K562 (cell line): ENCODE data around the gene SPIRE1. TPM values are rescaled to one million over a fixed set of nuclear protein-coding genes. Genes with fewer than 3 reads are reported as not detected.

Experiments
- ATAC-seq: fragments of 200-7000 bp; cut with Tn5 transposase; 3 replicates; pipeline ENCODE4 v1.9.1; 2020; ENCODE audit warnings: moderate library complexity
- BruUV-seq: library from RNA; stranded (reverse); fragments of 400-500 nt; replicated peaks from 2 replicates; lab custom pipeline; 2021; lab: Mats Ljungman, UMichigan
- CTCF ChIA-PET: fragments of 300-600 bp; formaldehyde crosslinking; extraction: SDS; loops from one replicate; lab custom pipeline; 2021; ENCODE audit warnings: low intra/inter-chr PET ratio; lab: Yijun Ruan, JAX
- POLR2A ChIA-PET: fragments of 300-600, 350-650 bp; sonication (Branson Sonifier 250); formaldehyde crosslinking; extraction: SDS; loops from one replicate; lab custom pipeline; 2021; ENCODE audit warnings: antibody characterized with exemption, inconsistent platforms; lab: Yijun Ruan, JAX
- DNase-seq, 4 experiments: peaks; one replicate each; pipeline versions ENCODE4 v3.0.0 to v3.0.0-alpha.2; 2011 to 2018; ENCODE audit warnings: low spot score in 3 of 4, mixed read lengths in 3 of 4; ENCODE audit errors: extremely low read depth in 1 of 4
- FAIRE-seq: peaks from 2 replicates; lab custom pipeline; 2011; peaks lifted over from hg19 to GRCh38; lab: Jason Lieb, UNC
- H2AFZ ChIP-seq: 2 replicates; pipeline ENCODE4 v1.6.0; 2011; ENCODE audit warnings: low read depth, low read length, control low read depth, inconsistent platforms
- H3K27ac ChIP-seq: fragments of 200-600 bp; 3 replicates; pipeline ENCODE4 v1.8.0; 2011; ENCODE audit warnings: low read depth, mild to moderate bottlenecking, control low read depth, inconsistent platforms, low read length, moderate library complexity, mixed read lengths; ENCODE audit errors: extremely low read depth
- H3K27me3 ChIP-seq, 2 experiments: fragments of 300-600 bp in 1 of 2; 2 replicates in 1 of 2; 3 replicates in 1 of 2; pipeline versions ENCODE4 v1.6.0 to v1.8.0; 2011; ENCODE audit warnings: inconsistent platforms in 2 of 2, low read length in 2 of 2, mild to moderate bottlenecking in 1 of 2, mixed read lengths in 1 of 2, moderate library complexity in 1 of 2; ENCODE audit not compliant: control insufficient read depth in 2 of 2, insufficient read depth in 2 of 2
- H3K36me3 ChIP-seq: fragments of 300-600 bp; 3 replicates; pipeline ENCODE4 v1.8.0; 2011; ENCODE audit warnings: mild to moderate bottlenecking, low read length, inconsistent platforms; ENCODE audit not compliant: control insufficient read depth, insufficient read depth
- H3K4me1 ChIP-seq, 2 experiments: fragments of 200-600 bp in 1 of 2; replicated peaks in 1 of 2; 2 replicates in 1 of 2; 3 replicates in 1 of 2; pipeline versions ENCODE4 v1.5.1 to v1.8.0; 2011; ENCODE audit warnings: inconsistent platforms in 2 of 2, low read length in 2 of 2, mild to moderate bottlenecking in 1 of 2, mixed read lengths in 1 of 2, moderate library complexity in 1 of 2; ENCODE audit not compliant: control insufficient read depth in 2 of 2, insufficient read depth in 2 of 2
- H3K4me2 ChIP-seq: 2 replicates; pipeline ENCODE4 v1.6.1; 2011; ENCODE audit warnings: low read length, control low read depth, inconsistent platforms, mixed read lengths; ENCODE audit not compliant: insufficient read depth
- H3K4me3 ChIP-seq: fragments of 200-600 bp; sonication (generic), shearing (Covaris generic); 2 replicates; pipeline ENCODE4 v1.5.1; 2016; ENCODE audit warnings: control low read depth, inconsistent platforms
- H3K79me2 ChIP-seq: fragments of 200-600 bp; 3 replicates; pipeline ENCODE4 v1.8.0; 2011; ENCODE audit warnings: low read length, inconsistent platforms; ENCODE audit not compliant: control insufficient read depth, insufficient read depth
- H3K9ac ChIP-seq, 2 experiments: 2 replicates each; pipeline versions ENCODE4 v1.6.0 to v1.6.1; 2011; ENCODE audit warnings: low read depth in 2 of 2, low read length in 2 of 2, control low read depth in 1 of 2, inconsistent platforms in 1 of 2, mild to moderate bottlenecking in 1 of 2, mixed read lengths in 1 of 2; ENCODE audit not compliant: insufficient read depth in 1 of 2
- H3K9me1 ChIP-seq: one replicate; pipeline ENCODE4 v1.6.0; 2011; ENCODE audit warnings: inconsistent platforms, mild to moderate bottlenecking, low read length, moderate library complexity; ENCODE audit not compliant: control insufficient read depth, insufficient read depth
- H3K9me3 ChIP-seq: replicated peaks from 2 replicates; pipeline ENCODE4 v1.5.1; 2011; ENCODE audit warnings: low read depth, low read length, inconsistent platforms; ENCODE audit not compliant: control insufficient read depth, insufficient read depth
- H4K20me1 ChIP-seq: replicated peaks from 2 replicates; pipeline ENCODE4 v1.6.1; 2011; ENCODE audit warnings: low read length, inconsistent platforms, mixed read lengths; ENCODE audit not compliant: control insufficient read depth, insufficient read depth
- ATF7 ChIP-seq: fragments of 450-650 bp; IDR thresholded peaks from 2 replicates; pipeline ENCODE4 v1.7.1; 2014; ENCODE audit warnings: mild to moderate bottlenecking, moderate library complexity
- BACH1 ChIP-seq: fragments of 200-800 bp; sonication (Bioruptor generic); IDR thresholded peaks from 2 replicates; pipeline ENCODE4 v1.6.1; 2016; ENCODE audit warnings: missing genetic modification characterization, missing compliant biosample characterization
- BRD4 ChIP-seq: fragments of 200-600 bp; sonication (generic); IDR thresholded peaks from 2 replicates; pipeline ENCODE4 v1.6.1; 2017; ENCODE audit warnings: inconsistent platforms
- CHCHD3 ChIP-seq: fragments of 250-450 bp; sonication (Bioruptor Pico); IDR thresholded peaks from 2 replicates; pipeline ENCODE4 v2.1.2; 2022; ENCODE audit warnings: mild to moderate bottlenecking
- EZH2 ChIP-seq: IDR thresholded peaks from 2 replicates; pipeline ENCODE4 v1.6.1; 2012; ENCODE audit warnings: low read depth, mild to moderate bottlenecking, inconsistent platforms, low read length, borderline replicate concordance
- HMGN3 ChIP-seq: IDR thresholded peaks from 2 replicates; pipeline ENCODE4 v1.6.1; 2011; ENCODE audit warnings: borderline replicate concordance, low read depth, mild to moderate bottlenecking, mixed read lengths, low read length; ENCODE audit not compliant: insufficient read length; ENCODE audit errors: extremely low read depth
- MTF1 ChIP-seq: fragments of 250-450 bp; sonication (Bioruptor Pico); IDR thresholded peaks from 2 replicates; pipeline ENCODE4 v1.9.0; 2021; ENCODE audit warnings: moderate library complexity, mild to moderate bottlenecking, inconsistent platforms, borderline replicate concordance
- NCOA2 ChIP-seq, 2 experiments: fragments of 450-650 bp; IDR thresholded peaks; 2 replicates each; pipeline ENCODE4 v1.6.1; 2018; ENCODE audit warnings: mild to moderate bottlenecking in 2 of 2, moderate library complexity in 1 of 2; ENCODE audit not compliant: partially characterized antibody in 2 of 2
- SPI1 ChIP-seq: IDR thresholded peaks from 2 replicates; pipeline ENCODE4 v1.6.1; 2011; ENCODE audit warnings: low read depth, low read length, control low read depth, borderline replicate concordance
- TCF3 ChIP-seq: sonication (generic); formaldehyde crosslinking; IDR thresholded peaks from 2 replicates; pipeline ENCODE4 v1.4.0; 2020; ENCODE audit warnings: mild to moderate bottlenecking, missing genetic modification reagents
- TSC22D4 ChIP-seq: fragments of 450-650 bp; IDR thresholded peaks from 2 replicates; pipeline ENCODE4 v1.6.1; 2016; ENCODE audit warnings: missing genetic modification characterization, missing biosample characterization, control low read depth
- YY1 ChIP-seq, 3 experiments: IDR thresholded peaks; 2 replicates each; pipeline ENCODE4 v1.6.1; 2011; ENCODE audit warnings: low read length in 2 of 3, mild to moderate bottlenecking in 2 of 3, moderate library complexity in 2 of 3, borderline replicate concordance in 1 of 3, control low read depth in 1 of 3, low read depth in 1 of 3; ENCODE audit not compliant: insufficient read depth in 3 of 3, insufficient replicate concordance in 2 of 3, control insufficient read depth in 1 of 3, insufficient read length in 1 of 3; ENCODE audit errors: extremely low read depth in 1 of 3
- ZBTB12 ChIP-seq: fragments of 250-450 bp; sonication (Bioruptor Pico); IDR thresholded peaks from 2 replicates; pipeline ENCODE4 v1.4.0; 2020
- ZNF143 ChIP-seq: sonication (generic); formaldehyde crosslinking; IDR thresholded peaks from 2 replicates; pipeline ENCODE4 v1.9.0; 2022; ENCODE audit warnings: mild to moderate bottlenecking, missing genetic modification reagents
- ZNF436 ChIP-seq: fragments of 250-450, 450-650 bp; sonication (Bioruptor Pico); formaldehyde crosslinking; IDR thresholded peaks from 2 replicates; pipeline ENCODE4 v1.7.0; 2020; ENCODE audit warnings: mild to moderate bottlenecking
- ZNF583 ChIP-seq: fragments of 250-450 bp; sonication (Bioruptor Pico); IDR thresholded peaks from 2 replicates; pipeline ENCODE4 v1.4.0; 2020
- ZNF707 ChIP-seq: fragments of 250-450 bp; sonication (Bioruptor Pico); conservative IDR thresholded peaks from 2 replicates; pipeline ENCODE4 v1.8.0; 2022; ENCODE audit warnings: inconsistent platforms, mild to moderate bottlenecking, moderate library complexity
- WGBS: fragments of 100-300 bp; shearing (Covaris generic); methylation state at CpG from one replicate; pipeline ENCODE4 v1.1.6; 2016; ENCODE audit warnings: low coverage, mixed read lengths; ENCODE audit not compliant: insufficient coverage; ENCODE audit errors: missing lambda C conversion rate; 5-methylcytosine and 5-hydroxymethylcytosine counted together
- in situ Hi-C: fragments of 300-500 bp; cut with MboI; formaldehyde crosslinking; loops from 4 replicates; pipeline ENCODE4 v1.15.0; 2018; ENCODE audit warnings: inconsistent platforms, mixed read lengths
- intact Hi-C: fragments of 100-400 bp; cut with micrococcal nuclease; formaldehyde crosslinking; loops from 2 replicates; pipeline ENCODE4 v1.14.2; 2022
- polyA plus RNA-seq, 8 experiments: library from polyadenylated mRNA; depleted of rRNA in 4 of 8; stranded (reverse) in 5 of 8; unstranded in 3 of 8; fragments of >200 nt; fragmentation: Nextera tagmentation in 2 of 8; fragmentation: Illumina TruSeq in 1 of 8; extraction: Ambion mirVana in 2 of 8; extraction: Trizol in 1 of 8; gene quantifications; 2 replicates each; pipeline versions ENCODE4 v1.2.1 to v1.2.3, GENCODE V29; 2011 to 2014; ENCODE audit warnings: inconsistent platforms in 1 of 8, missing spikeins in 1 of 8
- total RNA-seq, 7 experiments: library from RNA; depleted of rRNA in 6 of 7; stranded (reverse); fragments of >200 nt in 6 of 7; fragmentation: Illumina TruSeq in 2 of 7; extraction: Trizol in 2 of 7; gene quantifications; 2 replicates each; pipeline versions ENCODE4 v1.2.1 to v1.2.3, GENCODE V29; 2011 to 2021; ENCODE audit warnings: low replicate concordance in 1 of 7
- TF ChIP-seq, protein P1 (sequence below): fragments of 250-450 bp; sonication (Bioruptor Pico); IDR thresholded peaks from 2 replicates; pipeline ENCODE4 v1.4.0; 2020; ENCODE audit warnings: mild to moderate bottlenecking
- TF ChIP-seq, protein P2 (sequence below): fragments of 450-650 bp; formaldehyde crosslinking; conservative IDR thresholded peaks from 2 replicates; pipeline ENCODE4 v1.4.0; 2022; ENCODE audit warnings: mild to moderate bottlenecking, missing genetic modification characterization

The SPIRE1 gene
- total and polyA plus RNA-seq, 9 of the 15 experiments (the other 6 are each of a cell fraction or from before 2014, with no cell fraction given) = 2.9 to 14.0 (median 10.2) TPM

GRCh38 chr18:12461326-12461725 lies 196.6 kb downstream of the SPIRE1 start:
- H3K4me1 ChIP-seq = no peaks in the 10 kb centered on the region
- ChIA-PET CTCF (no interaction called here), POLR2A (interaction anchor here (0.8 to 1.7 kb wide), 6 partner anchors 11 to 68 kb away, joined by 3 to 8 read pairs (median 3); partner anchors contain the start of gene PRELID3A)
- FAIRE-seq (no peak), DNase-seq (no peak), ATAC-seq (no peak)
- H3K79me2 ChIP-seq = no peaks in the 10 kb centered on the region
- H3K27ac ChIP-seq = peak overlapping the region; percentile 23; the same call in 1 of the 3 replicates
- 88% methylated on average over 6 of the region's 6 CpGs for WGBS
- no peaks in the 10 kb centered on the region for H3K9me3 ChIP-seq
- intact Hi-C loops (no loop called here), in situ Hi-C loops (no loop called here)
- no TSS peak for BruUV-seq
- peaks cover 17% of the 10 kb centered on the region; the same call in 1 of the 3 replicates for H3K36me3 ChIP-seq
- H4K20me1 ChIP-seq = no peaks in the 10 kb centered on the region
- H3K27me3 ChIP-seq = no peaks in the 10 kb centered on the region
- no peak overlapping the region for H3K4me2 ChIP-seq
- no peaks in the 10 kb centered on the region for H3K9me1 ChIP-seq
- H3K9ac ChIP-seq = no peak overlapping the region
- no peak overlapping the region for H2AFZ ChIP-seq
- H3K4me3 ChIP-seq = no peak overlapping the region
- TF ChIP-seq ZNF583 (CRISPR knock-in tag) = no peak
- TF ChIP-seq BRD4 = no peak
- TF ChIP-seq SPI1 = no peak
- peak; percentile 72 for TF ChIP-seq ZNF707 (CRISPR knock-in tag)
- no peak for TF ChIP-seq ZNF143
- no peak for TF ChIP-seq ZBTB12 (CRISPR knock-in tag)
- no peak for TF ChIP-seq ATF7
- TF ChIP-seq, protein P1, sequence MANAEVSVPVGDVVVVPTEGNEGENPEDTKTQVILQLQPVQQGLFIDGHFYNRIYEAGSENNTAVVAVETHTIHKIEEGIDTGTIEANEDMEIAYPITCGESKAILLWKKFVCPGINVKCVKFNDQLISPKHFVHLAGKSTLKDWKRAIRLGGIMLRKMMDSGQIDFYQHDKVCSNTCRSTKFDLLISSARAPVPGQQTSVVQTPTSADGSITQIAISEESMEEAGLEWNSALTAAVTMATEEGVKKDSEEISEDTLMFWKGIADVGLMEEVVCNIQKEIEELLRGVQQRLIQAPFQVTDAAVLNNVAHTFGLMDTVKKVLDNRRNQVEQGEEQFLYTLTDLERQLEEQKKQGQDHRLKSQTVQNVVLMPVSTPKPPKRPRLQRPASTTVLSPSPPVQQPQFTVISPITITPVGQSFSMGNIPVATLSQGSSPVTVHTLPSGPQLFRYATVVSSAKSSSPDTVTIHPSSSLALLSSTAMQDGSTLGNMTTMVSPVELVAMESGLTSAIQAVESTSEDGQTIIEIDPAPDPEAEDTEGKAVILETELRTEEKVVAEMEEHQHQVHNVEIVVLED (CRISPR knock-in tag) = 0 out of 2 replicates have a peak, but pooled peaks have one; percentile 12
- no peak for TF ChIP-seq CHCHD3
- TF ChIP-seq TSC22D4 (tag) = no peak
- no peak for TF ChIP-seq BACH1 (tag)
- TF ChIP-seq TCF3 (CRISPR knock-in tag) = no peak
- TF ChIP-seq NCOA2 (IDR thresholded peaks at IDR 0.05; ENCODE audit: partially characterized antibody in 2 of 2) = no peak
- no peak for TF ChIP-seq EZH2
- TF ChIP-seq HMGN3 = no peak
- no peak for TF ChIP-seq YY1 (IDR thresholded peaks at IDR 0.05; ENCODE audit: borderline replicate concordance in 1 of 3, control insufficient read depth in 1 of 3, extremely low read depth in 1 of 3, insufficient read depth in 3 of 3, insufficient read length in 1 of 3, insufficient replicate concordance in 2 of 3, low read depth in 1 of 3, low read length in 2 of 3)
- TF ChIP-seq, protein P2, sequence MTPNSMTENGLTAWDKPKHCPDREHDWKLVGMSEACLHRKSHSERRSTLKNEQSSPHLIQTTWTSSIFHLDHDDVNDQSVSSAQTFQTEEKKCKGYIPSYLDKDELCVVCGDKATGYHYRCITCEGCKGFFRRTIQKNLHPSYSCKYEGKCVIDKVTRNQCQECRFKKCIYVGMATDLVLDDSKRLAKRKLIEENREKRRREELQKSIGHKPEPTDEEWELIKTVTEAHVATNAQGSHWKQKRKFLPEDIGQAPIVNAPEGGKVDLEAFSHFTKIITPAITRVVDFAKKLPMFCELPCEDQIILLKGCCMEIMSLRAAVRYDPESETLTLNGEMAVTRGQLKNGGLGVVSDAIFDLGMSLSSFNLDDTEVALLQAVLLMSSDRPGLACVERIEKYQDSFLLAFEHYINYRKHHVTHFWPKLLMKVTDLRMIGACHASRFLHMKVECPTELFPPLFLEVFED (CRISPR knock-in tag) = no peak
- no peak for TF ChIP-seq ZNF436 (CRISPR knock-in tag)
- peak; percentile 86 for TF ChIP-seq MTF1 (CRISPR knock-in tag)
